SK-N-SH treated with all-trans-retinoic acid at 6 μM for 48 hours (cell line): ENCODE measurements around the gene LMBR1.

Experiments used
- ARNTL ChIP-seq: fragments of 450-650 bp; formaldehyde crosslinking; IDR thresholded peaks from 2 replicates; pipeline ENCODE4 v1.5.0; 2020; ENCODE audit warnings: low read depth, mild to moderate bottlenecking, moderate library complexity, borderline replicate concordance
- CSDC2 ChIP-seq: fragments of 250-450 bp; sonication (Bioruptor Pico); IDR thresholded peaks from 2 replicates; pipeline ENCODE4 v1.5.0; 2020; ENCODE audit warnings: mild to moderate bottlenecking, moderate library complexity
- CSRNP3 ChIP-seq: fragments of 250-450 bp; sonication (Bioruptor Pico); IDR thresholded peaks from 2 replicates; pipeline ENCODE4 v1.5.1; 2021; ENCODE audit warnings: mild to moderate bottlenecking, moderate library complexity
- ESRRG ChIP-seq: fragments of 250-450 bp; sonication (Bioruptor Pico); IDR thresholded peaks from 2 replicates; pipeline ENCODE4 v1.6.1; 2021; ENCODE audit warnings: mild to moderate bottlenecking
- POU6F1 ChIP-seq: fragments of 250-450 bp; sonication (Bioruptor Pico); IDR thresholded peaks from 2 replicates; pipeline ENCODE4 v1.8.0; 2021; ENCODE audit warnings: low read depth, mild to moderate bottlenecking, moderate library complexity, borderline replicate concordance
- TCF4 ChIP-seq: fragments of 250-450 bp; sonication (Bioruptor Pico); IDR thresholded peaks from 2 replicates; pipeline ENCODE4 v1.8.0; 2021; ENCODE audit warnings: mild to moderate bottlenecking, moderate library complexity, borderline replicate concordance
- ZC3H10 ChIP-seq: fragments of 250-450 bp; sonication (Bioruptor Pico); IDR thresholded peaks from 2 replicates; pipeline ENCODE4 v1.5.1; 2021; ENCODE audit warnings: mild to moderate bottlenecking, moderate library complexity
- ZFP30 ChIP-seq: fragments of 450-650 bp; formaldehyde crosslinking; IDR thresholded peaks from 2 replicates; pipeline ENCODE4 v1.5.0; 2022; ENCODE audit warnings: mild to moderate bottlenecking, moderate library complexity
- ZNF70 ChIP-seq: fragments of 450-650 bp; formaldehyde crosslinking; IDR thresholded peaks from 2 replicates; pipeline ENCODE4 v1.5.0; 2020; ENCODE audit warnings: mild to moderate bottlenecking, moderate library complexity

DNA sequence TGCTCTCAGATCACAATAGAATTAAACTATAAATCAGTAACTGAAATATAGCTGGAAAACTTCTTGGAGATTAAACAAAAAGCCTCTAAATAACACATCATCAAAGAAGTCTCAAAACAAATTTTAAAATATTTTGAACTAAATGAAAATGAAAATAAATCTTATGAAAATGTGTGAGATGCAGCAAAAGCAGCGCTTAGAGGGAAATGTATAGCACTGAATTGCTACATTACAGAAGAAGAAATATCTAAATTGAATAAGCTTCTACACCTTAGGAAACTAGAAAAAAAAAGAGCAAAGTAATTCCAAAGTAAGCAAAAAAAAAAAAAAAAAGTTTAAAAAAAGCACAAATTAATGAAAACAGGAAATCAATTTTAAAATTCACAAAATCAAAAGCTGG lies 35.2 kb downstream of the LMBR1 start:
- TF ChIP-seq ZFP30 (no peak), ESRRG (CRISPR knock-in tag) (no peak), ZNF70 (no peak), TCF4 (CRISPR knock-in tag) (no peak), ZC3H10 (CRISPR knock-in tag) (no peak), POU6F1 (no peak), CSDC2 (CRISPR knock-in tag) (no peak), ARNTL (CRISPR knock-in tag) (no peak), CSRNP3 (CRISPR knock-in tag) (no peak)
